ENCODE data around the gene HYI.

GRCh38 chr1:43441166-43441893, 12.4 kb downstream of the HYI start:
- TF ChIP-seq CTCF (conservative IDR thresholded peaks at IDR 0.05) (no peak), EZH2 (IDR thresholded peaks at IDR 0.05; ENCODE audit: low read depth) (no peak)

Measured in PC-9 (cell line).